Rectal smooth muscle tissue (tissue), 1 donor: ENCODE results near the gene KCNK10.

Experiments used
- H3K27ac ChIP-seq: one replicate; pipeline ENCODE4 v1.7.0; 2013; ENCODE audit warnings: low read depth, low read length, inconsistent platforms
- H3K27me3 ChIP-seq: one replicate; pipeline ENCODE4 v1.7.0; 2013; ENCODE audit warnings: low read length; ENCODE audit not compliant: control insufficient read depth, insufficient read depth
- H3K36me3 ChIP-seq: one replicate; pipeline ENCODE4 v1.7.0; 2013; ENCODE audit warnings: low read length; ENCODE audit not compliant: control insufficient read depth, insufficient read depth
- H3K4me1 ChIP-seq: one replicate; pipeline ENCODE4 v1.7.0; 2013; ENCODE audit warnings: low read length; ENCODE audit not compliant: control insufficient read depth, insufficient read depth
- H3K4me3 ChIP-seq: one replicate; pipeline ENCODE4 v1.7.0; 2013; ENCODE audit warnings: low read length
- H3K9ac ChIP-seq: one replicate; pipeline ENCODE4 v1.7.0; 2013; ENCODE audit warnings: low read length

The KCNK10 gene

DNA sequence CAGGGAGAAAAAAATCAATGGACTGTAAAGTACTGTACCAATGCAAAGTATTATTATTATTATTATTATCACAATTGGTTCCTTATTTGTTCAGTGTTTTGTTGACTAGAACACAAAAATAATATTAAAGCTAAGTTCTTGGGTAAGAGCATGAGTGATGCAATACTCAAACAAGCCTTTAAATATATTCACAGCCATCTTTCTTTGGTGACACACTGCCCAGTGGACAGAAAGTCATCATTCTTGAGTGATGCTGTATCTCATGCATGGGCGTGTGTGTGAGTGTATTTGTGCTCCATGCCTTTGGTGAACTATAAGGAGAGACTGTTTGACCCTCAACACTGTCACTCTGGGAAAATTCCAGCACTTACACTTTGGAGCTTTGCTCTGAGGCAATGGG is 93.6 kb downstream of the KCNK10 start:
- H3K4me3 ChIP-seq: no peak overlapping the region
- H3K36me3 ChIP-seq: no peaks in the 10 kb centered on the region
- H3K9ac ChIP-seq: no peak overlapping the region
- H3K27me3 ChIP-seq: no peaks in the 10 kb centered on the region
- H3K27ac ChIP-seq: no peak overlapping the region
- no peaks in the 10 kb centered on the region for H3K4me1 ChIP-seq

- Histone ChIP-seq H3K4me1 (no peaks in the 10 kb centered on the region), H3K9ac (no peak overlapping the region), H3K27ac (no peak overlapping the region), H3K36me3 (no peaks in the 10 kb centered on the region), H3K27me3 (no peaks in the 10 kb centered on the region), H3K4me3 (no peak overlapping the region)
Observed at GRCh38 chr14:88228522-88229236, 94.4 kb downstream of the KCNK10 start.

DNA sequence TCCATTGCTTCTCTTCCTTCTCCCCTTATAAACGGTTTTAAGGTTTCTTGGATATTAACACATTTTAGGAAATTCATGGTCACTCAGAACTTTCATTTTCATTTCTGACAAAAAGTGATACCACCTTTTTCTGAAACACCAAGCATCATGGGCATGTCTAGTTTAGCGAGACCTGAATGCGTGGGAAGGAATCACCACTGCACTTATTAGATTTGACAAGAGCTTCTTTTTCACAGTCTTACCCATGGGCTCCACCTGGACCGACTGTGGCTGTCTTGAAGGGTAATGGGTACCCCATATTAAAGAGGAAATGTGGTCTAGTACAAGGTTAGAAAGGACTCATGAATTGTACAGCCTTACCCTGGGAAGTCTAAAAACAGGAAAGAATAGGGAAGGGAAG is 95.4 kb downstream of the KCNK10 start:
- Histone ChIP-seq H3K9ac (no peak overlapping the region), H3K4me1 (no peaks in the 10 kb centered on the region), H3K27ac (no peak overlapping the region), H3K36me3 (no peaks in the 10 kb centered on the region), H3K4me3 (no peak overlapping the region), H3K27me3 (no peaks in the 10 kb centered on the region)

- Histone ChIP-seq H3K27ac (no peak overlapping the region), H3K9ac (no peak overlapping the region), H3K4me1 (no peaks in the 10 kb centered on the region), H3K36me3 (no peaks in the 10 kb centered on the region), H3K4me3 (no peak overlapping the region), H3K27me3 (no peaks in the 10 kb centered on the region)
Observed at GRCh38 chr14:88225721-88226120, 97.3 kb downstream of the KCNK10 start.

GRCh38 chr14:88218119-88218915 is 104.8 kb downstream of the KCNK10 start:
- Histone ChIP-seq H3K4me1 (no peaks in the 10 kb centered on the region), H3K9ac (no peak overlapping the region), H3K27me3 (no peaks in the 10 kb centered on the region), H3K36me3 (no peaks in the 10 kb centered on the region), H3K27ac (no peak overlapping the region), H3K4me3 (no peak overlapping the region)

GRCh38 chr14:88212691-88213090 is 110.4 kb downstream of the KCNK10 start:
- Histone ChIP-seq H3K27ac (no peak overlapping the region), H3K4me3 (no peak overlapping the region), H3K9ac (no peak overlapping the region), H3K27me3 (peaks cover 5% of the 10 kb centered on the region), H3K36me3 (no peaks in the 10 kb centered on the region), H3K4me1 (no peaks in the 10 kb centered on the region)

DNA sequence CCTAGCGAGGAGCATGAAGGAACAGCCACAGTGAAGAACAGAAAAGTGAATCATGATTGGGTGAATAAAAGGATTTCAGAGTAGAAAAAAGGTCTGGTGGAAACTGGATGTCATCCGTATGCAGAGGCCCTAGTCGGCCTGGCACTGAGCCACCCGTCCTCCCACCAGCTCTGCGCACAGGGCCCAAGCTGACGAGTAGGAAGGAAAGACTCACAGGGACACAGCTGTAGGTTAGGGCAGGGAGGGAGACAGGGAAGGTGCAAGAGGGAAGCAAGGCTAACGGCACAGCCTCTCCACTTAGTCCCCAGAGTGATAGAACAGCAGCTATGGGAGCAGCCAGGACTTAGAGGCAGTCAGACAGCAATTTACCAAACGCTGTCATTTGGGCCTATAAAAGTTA is 112.6 kb downstream of the KCNK10 start:
- H3K9ac ChIP-seq: no peak overlapping the region
- no peak overlapping the region for H3K4me3 ChIP-seq
- H3K4me1 ChIP-seq: no peaks in the 10 kb centered on the region
- H3K27ac ChIP-seq: no peak overlapping the region
- H3K27me3 ChIP-seq: peaks cover 5% of the 10 kb centered on the region
- no peaks in the 10 kb centered on the region for H3K36me3 ChIP-seq

DNA sequence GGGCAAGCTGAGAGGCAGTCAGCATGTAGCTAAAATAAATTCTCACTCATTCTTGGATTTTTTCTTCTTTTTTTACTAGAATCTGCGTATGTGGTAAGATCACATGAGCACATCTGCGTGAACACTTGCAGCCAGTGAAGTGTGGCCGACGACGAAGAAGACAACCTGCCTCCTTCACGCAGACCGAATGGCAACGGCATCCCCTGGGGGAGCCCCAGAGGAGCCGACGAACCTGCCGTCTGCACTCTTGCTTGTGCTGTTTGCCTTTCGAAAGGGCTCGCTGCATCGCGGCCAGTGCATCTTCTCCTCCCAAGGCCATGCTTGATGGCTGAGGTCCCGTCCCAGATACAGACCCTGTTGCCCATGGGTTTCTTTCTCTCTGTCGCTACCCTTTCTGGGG is 113.8 kb downstream of the KCNK10 start:
- H3K9ac ChIP-seq: no peak overlapping the region
- H3K36me3 ChIP-seq: no peaks in the 10 kb centered on the region
- H3K4me3 ChIP-seq: no peak overlapping the region
- H3K27ac ChIP-seq: no peak overlapping the region
- H3K27me3 ChIP-seq: peaks cover 5% of the 10 kb centered on the region
- no peaks in the 10 kb centered on the region for H3K4me1 ChIP-seq

DNA sequence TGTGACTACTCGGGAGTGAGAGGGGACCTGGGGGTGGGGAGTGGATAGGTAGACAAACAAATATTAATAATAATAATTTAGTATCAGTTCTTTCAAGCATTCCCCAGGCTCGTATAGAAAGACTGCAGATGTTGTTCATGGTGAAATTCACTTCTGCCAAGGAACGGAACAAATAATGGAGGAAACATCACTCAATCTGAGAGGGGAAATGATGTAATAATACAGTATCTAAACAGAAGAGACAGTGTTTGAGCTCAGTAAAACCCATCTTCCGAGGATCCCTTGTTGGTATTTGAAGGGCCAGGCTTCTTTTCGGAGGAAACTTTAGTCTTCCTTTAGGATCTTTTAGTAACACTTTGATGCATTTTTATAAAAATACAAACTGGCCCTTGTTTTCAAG is 114.2 kb downstream of the KCNK10 start:
- Histone ChIP-seq H3K4me3 (no peak overlapping the region), H3K27me3 (peaks cover 5% of the 10 kb centered on the region), H3K36me3 (no peaks in the 10 kb centered on the region), H3K9ac (no peak overlapping the region), H3K4me1 (no peaks in the 10 kb centered on the region), H3K27ac (no peak overlapping the region)

- H3K27ac ChIP-seq: no peak overlapping the region
- H3K4me1 ChIP-seq: no peaks in the 10 kb centered on the region
- no peak overlapping the region for H3K9ac ChIP-seq
- H3K27me3 ChIP-seq: peaks cover 1% of the 10 kb centered on the region
- H3K36me3 ChIP-seq: no peaks in the 10 kb centered on the region
- H3K4me3 ChIP-seq: no peak overlapping the region
Observed at GRCh38 chr14:88204221-88204620, 118.8 kb downstream of the KCNK10 start.

DNA sequence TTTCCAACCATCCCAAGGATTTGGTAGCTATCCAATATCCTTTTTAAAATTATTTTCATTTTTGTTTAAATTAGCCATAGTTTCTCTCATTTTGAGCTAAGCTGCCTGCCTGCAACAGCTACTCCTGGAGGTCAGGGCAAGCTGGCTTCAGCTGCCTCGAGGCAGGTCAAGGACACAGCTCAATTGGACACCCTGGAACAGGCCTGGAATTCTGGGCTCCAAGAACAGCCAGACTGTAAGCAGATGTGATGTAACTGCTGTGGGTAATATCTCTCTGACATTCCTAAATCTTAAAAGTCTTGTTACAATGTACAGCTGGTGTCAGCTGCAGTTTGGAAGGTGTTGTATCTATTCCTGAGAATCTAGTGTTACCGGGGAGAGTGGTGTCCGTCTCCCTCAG is 119.8 kb downstream of the KCNK10 start:
- H3K4me1 ChIP-seq: no peaks in the 10 kb centered on the region
- no peak overlapping the region for H3K4me3 ChIP-seq
- no peak overlapping the region for H3K27ac ChIP-seq
- no peaks in the 10 kb centered on the region for H3K36me3 ChIP-seq
- no peak overlapping the region for H3K9ac ChIP-seq
- H3K27me3 ChIP-seq: no peaks in the 10 kb centered on the region

DNA sequence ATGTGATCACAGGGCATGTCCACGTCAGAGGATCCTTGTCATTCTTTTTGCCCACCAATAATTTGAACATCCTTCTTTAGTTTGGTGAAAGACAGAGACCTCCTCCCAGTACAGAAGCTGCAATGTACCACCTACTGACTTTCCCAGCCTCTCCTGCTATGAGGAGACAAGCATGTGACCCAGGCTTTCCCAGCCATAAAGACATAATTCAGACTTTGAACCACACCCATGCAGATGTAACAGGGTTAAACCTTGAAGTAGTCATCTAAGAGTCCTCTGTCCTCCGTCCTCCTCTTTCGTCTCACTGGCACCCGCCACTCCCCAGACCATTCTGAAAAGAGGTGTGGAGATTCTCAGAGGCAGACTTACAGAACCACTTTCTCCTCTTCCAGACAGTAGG is 120.8 kb downstream of the KCNK10 start:
- no peaks in the 10 kb centered on the region for H3K27me3 ChIP-seq
- no peak overlapping the region for H3K4me3 ChIP-seq
- H3K4me1 ChIP-seq: no peaks in the 10 kb centered on the region
- H3K27ac ChIP-seq: no peak overlapping the region
- H3K9ac ChIP-seq: no peak overlapping the region
- no peaks in the 10 kb centered on the region for H3K36me3 ChIP-seq

DNA sequence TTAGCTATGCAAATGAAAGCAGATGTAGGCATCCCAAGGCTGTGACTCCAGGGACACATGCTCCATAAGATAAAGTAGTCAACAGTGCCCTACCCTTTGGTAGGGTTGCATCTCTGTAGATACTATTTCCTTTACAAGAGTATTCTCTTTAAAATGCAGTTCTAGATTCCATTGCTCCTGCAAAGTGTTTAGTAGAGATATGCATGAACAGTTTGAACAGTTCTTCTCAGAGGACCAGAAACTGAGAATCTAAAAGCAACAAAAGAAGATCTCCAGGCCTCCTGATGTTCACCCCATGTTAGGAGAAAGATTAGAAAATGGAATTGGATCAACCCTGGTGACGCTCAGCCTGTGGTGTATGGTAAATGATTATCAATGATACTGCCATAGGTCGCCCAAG is 121.2 kb downstream of the KCNK10 start:
- Histone ChIP-seq H3K4me1 (no peaks in the 10 kb centered on the region), H3K27ac (no peak overlapping the region), H3K9ac (no peak overlapping the region)

More for the DNA sequence above, 121.2 kb downstream of the KCNK10 start:
- H3K36me3 ChIP-seq: no peaks in the 10 kb centered on the region
- H3K27me3 ChIP-seq: no peaks in the 10 kb centered on the region
- no peak overlapping the region for H3K4me3 ChIP-seq
